ENCODE results near the gene ELAVL4.

GRCh38 chr1:50181027-50181663, 72.4 kb downstream of the ELAVL4 start:
- TF ChIP-seq CTCF (conservative IDR thresholded peaks at IDR 0.05; ENCODE audit: low read length): no peak
- TF ChIP-seq EZH2phosphoT487 (IDR thresholded peaks at IDR 0.05; ENCODE audit: borderline replicate concordance): no peak
